SH-SY5Y (cell line): ENCODE data around the gene NCK2.

Source experiments
- GATA2 ChIP-seq: IDR thresholded peaks from 2 replicates; pipeline ENCODE4 v1.6.1; 2011; ENCODE audit warnings: mild to moderate bottlenecking, low read depth, low read length
- GATA3 ChIP-seq: IDR thresholded peaks from 2 replicates; pipeline ENCODE4 v1.6.1; 2011; ENCODE audit warnings: low read depth, mild to moderate bottlenecking, low read length, moderate library complexity

NCK2 gene

DNA sequence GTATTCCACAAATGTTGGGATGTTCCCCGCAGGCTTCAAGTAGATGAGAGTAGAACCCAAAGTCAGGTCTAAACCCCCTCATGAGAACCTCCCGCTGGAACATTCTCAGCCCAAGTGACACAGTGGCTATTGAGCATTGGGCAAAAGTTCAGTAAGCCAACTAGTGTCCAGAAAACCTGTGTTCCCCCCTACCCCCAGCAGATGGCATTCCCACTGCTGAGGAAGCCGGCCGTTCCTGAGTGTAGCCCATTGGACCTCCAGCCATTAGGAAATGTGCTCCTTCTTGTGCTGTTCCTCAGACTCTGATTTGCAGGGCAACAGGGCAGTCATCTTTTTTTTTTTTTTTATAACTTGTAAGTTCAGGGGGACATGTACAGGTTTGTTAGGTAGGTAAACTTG is 152.1 kb downstream of the NCK2 start:
- TF ChIP-seq GATA3 (no peak), GATA2 (no peak)

DNA sequence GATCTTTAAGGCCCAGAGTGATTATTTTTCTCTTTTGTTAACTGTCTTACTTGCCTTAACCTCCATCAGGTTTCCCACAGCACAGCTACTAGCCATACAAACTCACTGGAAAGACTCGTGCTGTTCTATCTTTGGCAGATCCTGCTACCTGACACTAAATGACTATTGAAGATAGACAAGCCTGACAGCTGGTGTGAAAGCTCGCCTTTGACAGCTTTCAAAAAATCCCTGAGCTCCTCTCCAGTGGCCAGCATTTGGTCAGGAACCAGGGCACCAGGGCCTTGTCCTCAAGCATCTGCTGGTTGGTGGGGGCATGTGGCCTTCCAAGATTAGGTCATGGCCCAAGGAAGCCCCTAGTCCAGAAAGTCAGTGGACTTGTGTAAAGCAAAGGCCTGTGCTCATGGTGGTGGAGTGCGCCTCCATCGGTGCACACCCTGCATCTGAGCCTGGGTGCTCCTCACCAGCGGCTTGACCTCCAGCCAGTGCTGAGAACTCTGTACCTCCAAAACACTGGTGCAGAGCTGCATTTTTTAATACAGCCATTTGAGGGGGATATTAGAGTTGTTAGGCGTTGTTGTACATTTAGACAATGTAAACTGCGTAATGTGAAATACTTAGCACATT is 158.5 kb downstream of the NCK2 start:
- no peak for TF ChIP-seq GATA2
- no peak for TF ChIP-seq GATA3

DNA sequence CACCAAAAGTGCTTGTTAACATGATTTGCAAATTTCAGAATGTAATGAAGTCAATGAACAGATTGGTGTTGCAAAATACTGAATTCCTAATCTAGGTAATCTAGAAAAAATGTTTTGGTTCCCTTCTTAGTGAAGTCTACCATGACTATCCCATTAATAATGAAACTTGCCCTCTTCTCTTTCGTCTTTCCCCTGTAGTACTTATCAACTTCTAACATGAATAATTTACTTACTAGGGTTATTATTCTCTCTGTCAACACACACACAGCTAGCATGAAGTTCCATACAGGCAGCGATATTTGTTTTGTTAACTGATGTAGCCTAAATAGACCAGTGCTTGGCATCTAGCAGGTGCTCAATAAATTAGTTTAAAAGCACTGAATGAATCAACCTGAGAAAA is 160.2 kb downstream of the NCK2 start:
- TF ChIP-seq GATA3: no peak
- no peak for TF ChIP-seq GATA2

DNA sequence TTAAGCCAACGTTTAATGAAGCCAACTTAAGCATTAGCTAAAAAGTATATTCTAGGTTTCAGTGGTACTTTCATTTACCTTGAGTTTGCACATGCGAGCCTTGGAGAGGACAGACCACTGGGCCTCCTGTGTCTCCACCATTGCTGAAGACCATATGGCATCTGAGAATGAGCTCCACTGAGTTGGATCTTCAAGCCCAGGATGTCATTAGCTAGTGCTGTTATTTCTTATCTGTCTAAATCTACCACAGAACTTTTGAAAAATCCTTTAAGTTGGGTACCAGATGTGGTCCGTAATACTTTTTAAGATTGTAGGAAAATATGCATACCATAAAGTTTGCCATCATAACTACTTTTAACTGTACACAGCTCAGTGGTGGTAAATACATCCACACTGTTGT is 161.8 kb downstream of the NCK2 start:
- no peak for TF ChIP-seq GATA2
- TF ChIP-seq GATA3: no peak

DNA sequence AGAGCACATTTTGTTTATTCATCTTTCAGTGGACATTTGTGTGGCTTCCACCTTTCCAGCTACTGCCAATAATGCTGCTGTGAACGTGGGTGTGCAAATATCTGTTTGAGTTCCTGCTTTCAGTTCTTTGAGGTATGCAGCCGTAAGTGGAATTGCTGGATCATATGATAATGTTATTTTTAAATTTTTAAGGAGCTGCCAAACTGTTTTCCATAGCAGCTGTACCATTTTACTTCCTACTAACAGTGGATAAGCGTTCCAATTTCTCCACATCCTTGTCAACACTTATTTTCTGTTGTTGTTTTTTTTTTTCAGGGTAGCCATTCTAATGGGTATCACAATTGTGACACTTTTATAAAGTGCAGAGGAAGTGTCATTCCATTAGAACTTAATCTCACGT is 162.5 kb downstream of the NCK2 start:
- no peak for TF ChIP-seq GATA3
- TF ChIP-seq GATA2: no peak

DNA sequence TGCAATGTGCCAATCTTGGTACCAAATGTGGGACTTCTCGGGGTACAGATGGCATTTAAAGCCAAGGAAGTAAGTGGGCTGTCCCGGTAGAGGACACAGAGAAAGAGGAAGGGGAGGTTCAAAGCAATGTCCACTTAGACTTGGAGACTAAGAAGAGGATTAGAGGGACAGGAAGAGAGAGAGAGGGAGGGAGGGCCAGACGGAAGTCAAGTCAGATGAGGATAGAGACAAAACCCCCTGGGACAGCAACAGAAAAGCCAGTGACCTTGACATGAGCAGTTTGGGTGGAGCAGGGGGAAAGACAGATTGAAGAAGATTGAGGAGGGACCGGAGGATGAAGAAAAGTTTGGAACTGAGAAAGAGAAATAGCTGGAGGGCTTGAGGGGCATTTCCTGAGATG is 164.5 kb downstream of the NCK2 start:
- TF ChIP-seq GATA2 (no peak), GATA3 (no peak)

DNA sequence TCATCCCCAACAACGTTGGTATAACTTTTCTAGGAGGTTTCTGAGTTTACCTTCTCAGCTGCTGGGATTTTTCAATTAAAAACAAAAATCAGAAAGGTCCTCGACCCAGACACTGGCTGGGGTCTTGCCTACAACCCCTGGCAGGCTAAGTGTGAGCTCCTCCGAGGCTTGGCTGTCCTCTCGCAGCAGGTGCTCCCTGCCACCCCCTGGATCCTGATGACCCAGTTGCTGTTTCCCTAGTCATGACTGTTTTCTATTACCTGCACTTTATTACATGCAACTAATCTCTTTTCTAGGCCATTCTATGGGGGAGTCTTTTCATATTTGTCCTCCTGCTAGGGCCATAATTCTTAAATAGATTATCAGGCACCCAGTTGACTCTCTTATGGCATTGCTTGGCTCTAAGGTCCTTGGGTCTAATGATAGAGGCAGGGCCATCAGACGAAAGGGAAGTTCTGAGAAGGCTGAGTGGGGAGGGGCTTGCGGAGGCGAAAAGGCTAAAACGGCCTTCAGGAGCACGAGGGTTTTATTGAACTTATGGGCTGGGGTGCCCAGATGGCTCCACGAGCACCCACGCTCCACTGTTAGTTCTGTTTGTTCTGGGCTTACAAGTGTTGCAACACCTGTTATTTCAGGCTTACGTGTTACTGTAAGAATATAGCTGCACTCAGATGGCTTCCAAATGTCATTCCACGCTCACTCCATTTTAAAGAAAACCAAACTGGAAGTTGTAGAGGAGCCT is 166.0 kb downstream of the NCK2 start:
- TF ChIP-seq GATA2: no peak
- TF ChIP-seq GATA3: no peak

DNA sequence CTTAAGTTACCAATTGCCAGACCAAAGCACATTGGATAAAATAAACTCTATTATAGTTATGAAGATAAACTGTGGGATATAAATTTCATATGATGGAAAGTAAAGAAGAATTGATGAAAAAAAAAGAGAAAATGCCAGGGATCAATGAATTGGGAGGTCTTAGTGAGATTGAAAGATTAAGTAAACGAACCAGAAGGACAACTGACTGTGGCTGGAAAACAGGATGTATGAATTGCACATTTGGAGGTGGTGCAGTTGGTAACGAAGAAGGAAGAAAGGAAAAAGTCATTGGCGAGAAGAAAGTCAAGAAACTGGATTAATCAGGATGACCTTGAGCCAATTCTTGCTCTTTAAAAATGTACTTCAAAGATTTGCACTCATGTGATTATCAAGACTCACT is 166.7 kb downstream of the NCK2 start:
- TF ChIP-seq GATA2: no peak
- no peak for TF ChIP-seq GATA3

DNA sequence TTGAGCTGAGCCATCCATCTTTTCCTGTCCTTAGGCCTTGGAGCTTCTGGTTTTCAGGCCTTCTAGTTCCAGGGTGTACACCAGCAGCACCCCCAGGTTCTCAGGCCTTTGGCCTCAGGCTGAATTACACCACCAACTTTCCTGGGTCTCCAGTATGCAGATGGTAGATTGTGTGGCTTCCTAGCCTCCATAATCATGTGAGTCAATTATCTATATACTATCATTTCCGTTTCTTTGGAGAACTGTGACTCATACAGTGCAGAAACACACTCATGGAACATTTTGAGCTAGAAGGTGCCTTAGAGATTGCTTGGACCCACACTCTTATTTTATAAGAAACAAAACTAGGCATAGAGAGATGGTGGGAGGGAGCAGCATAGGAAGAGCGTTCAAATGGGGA is 167.4 kb downstream of the NCK2 start:
- no peak for TF ChIP-seq GATA2
- no peak for TF ChIP-seq GATA3

DNA sequence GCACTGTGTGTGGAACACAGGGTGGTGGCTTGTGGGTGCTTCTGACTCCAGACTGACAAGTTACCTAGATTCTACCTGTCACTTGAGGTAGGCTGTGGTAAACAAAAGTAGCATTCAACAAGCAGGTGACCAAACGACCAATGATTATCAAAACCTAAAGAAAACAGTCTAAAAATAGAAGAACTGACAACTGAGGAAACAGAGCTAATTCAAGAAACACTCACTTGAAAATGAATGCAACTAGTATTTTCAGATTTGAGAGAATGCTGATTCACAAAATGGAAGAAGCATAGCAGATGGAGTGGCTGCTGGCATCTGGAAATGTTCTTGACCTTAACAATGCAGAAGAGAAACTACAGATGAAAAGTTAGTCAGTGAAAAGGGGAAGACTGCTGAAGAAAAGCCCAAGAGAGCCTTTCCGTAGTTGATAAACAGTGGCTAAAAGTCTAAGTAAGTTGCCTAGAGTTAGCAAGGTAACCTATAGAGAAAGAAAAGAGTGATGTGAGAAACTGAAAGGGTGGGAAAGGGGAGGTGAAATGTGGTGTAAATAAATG is 170.4 kb downstream of the NCK2 start:
- TF ChIP-seq GATA2: no peak
- no peak for TF ChIP-seq GATA3

DNA sequence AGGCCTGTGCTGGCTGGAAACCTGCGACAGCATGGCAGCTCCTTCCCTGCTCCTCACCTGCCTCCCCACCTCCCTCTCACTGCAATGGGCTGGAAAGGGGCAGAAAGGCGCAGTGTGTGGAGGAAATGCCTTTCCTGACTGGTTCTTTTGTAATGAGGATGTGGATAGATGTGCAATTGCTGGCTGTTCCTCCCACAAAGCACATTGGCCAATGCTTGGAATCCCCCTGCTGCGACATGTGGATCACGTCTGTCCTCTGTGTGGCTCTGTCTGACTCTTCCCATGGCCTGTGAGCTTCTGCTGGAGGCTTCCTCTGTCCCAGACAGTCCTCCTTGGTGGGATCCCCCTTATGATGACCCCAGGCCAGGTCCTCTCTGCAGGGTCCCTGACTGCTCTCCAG is 172.5 kb downstream of the NCK2 start:
- TF ChIP-seq GATA3 (no peak), GATA2 (no peak)

DNA sequence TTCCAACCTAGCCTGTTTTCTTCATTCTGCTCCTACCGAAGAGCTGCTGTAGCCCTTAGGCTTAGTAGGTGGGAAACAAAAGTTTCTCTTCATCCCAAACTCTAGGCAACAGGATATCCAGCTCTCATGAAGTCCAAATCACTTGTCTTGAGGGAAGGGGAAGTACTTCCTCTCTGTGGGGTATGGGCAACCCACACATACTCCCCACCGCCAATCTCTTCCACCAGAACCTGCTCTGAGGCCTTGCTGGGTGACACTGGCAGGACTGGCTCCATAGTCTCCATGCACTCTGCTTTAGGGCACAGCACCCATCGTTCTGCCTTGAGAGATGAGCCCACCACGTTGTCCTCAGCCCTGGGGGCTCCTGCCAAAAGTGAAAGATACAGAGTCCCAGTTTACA is 173.0 kb downstream of the NCK2 start:
- no peak for TF ChIP-seq GATA3
- TF ChIP-seq GATA2: no peak

DNA sequence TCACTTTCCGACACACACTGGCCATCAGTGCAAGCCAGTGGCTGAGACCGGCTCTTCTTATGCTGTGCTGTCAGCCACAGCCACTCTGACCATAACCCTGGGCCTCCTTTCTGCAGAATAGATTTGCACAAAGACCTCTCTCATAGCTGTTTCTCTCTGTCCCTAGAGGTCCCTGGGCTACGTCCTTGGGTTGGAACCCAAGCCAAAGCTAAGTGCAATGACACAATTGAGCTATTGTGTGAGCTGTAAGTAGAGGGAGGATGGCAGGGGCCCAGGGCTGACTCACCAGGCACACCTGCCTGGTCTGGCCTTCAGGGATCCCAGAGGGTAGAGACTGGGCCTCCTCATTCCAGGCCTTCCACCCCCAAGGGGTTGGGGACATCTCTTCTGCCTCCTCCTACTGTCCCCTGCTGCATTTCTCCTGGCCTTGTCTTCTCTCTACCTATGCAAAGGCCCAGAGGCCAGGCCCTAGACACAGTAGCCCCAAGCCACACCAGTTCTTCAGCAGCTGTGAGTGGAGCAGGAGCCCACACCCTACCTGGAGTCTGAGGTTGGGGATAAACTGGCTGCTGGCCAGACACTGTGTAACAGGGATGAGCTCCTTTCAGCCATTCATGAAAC is 174.6 kb downstream of the NCK2 start:
- TF ChIP-seq GATA3 (no peak), GATA2 (no peak)

DNA sequence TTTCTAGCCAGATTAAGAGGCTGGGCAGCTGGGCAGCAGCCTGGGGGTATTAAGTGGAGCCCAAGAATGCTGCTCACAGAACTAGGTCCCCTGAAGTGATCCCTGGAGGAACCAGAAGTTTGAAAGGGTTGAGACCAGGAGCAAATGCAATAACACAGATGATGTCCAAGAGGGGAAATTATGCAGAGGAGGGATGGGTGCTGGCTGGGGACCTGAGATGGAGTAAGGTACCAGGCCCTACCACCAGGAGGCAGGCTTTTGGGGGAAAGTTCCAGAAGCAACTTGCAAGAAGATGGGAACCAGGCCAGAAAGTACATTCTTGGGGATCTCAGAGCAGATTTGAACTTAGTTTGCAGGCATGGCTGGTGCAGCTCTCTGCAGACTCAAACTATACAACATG is 175.1 kb downstream of the NCK2 start:
- TF ChIP-seq GATA2 (no peak), GATA3 (no peak)

DNA sequence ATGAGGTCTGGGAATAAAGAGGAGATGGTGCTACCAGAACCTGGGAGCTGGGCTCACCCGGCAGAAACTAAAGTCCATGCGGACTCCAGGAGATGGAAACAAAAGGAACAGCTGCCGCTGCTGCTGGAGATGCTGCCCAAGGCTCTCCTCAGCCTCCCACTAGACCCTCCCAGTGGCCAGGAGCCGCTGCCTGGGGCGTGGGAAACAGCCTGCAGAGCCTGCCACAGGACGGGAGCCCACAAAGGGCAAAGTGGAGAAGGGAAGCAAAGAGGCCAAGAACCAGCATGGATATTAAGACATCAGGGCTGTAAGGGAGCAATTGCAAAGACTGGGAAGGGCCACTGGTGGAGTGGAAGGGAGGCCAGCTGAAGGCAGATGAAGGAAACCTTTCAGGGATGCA is 179.6 kb downstream of the NCK2 start:
- no peak for TF ChIP-seq GATA3
- no peak for TF ChIP-seq GATA2

DNA sequence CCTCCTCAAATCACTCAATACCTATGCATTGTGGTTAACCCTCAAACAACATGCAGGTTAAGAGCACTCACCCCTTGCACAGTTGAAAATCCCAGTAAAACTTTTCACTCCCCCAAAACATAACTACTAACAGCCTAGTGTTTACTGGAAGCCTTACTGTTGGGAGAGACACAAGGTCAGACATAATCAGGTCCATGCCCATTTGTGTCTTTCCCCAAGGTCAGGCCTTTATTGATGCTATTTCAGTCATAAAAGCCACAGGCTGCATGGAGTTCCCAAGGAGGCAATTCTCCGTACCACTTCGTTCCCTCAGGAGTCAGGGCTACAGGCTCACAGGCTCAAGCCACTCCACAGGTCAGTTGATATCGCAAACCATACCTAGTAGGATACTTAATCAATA is 180.2 kb downstream of the NCK2 start:
- no peak for TF ChIP-seq GATA2
